ENCODE data around the gene SPRR5. TPM values are rescaled to one million over a fixed set of nuclear protein-coding genes. Genes with fewer than 3 reads are reported as not detected.

The SPRR5 gene
- total RNA-seq, 1 donor from 2014 or later: not detected

- no peak for DNase-seq
Observed at GRCh38 chr1:152946248-152946647, 758 bp upstream of the SPRR5 start.

GRCh38 chr1:152951711-152952110 lies 4.7 kb downstream of the SPRR5 start:
- no peak for DNase-seq

- DNase-seq: no peak
Observed at GRCh38 chr1:152953761-152954160, 6.8 kb downstream of the SPRR5 start.

- DNase-seq: no peak
Observed at GRCh38 chr1:152954436-152954835, 7.4 kb downstream of the SPRR5 start.

GRCh38 chr1:152957561-152957960 lies 10.6 kb downstream of the SPRR5 start:
- DNase-seq: no peak

GRCh38 chr1:152959273-152959672 lies 12.3 kb downstream of the SPRR5 start:
- DNase-seq: no peak

- no peak for DNase-seq
Observed at GRCh38 chr1:152959801-152960451, 12.9 kb downstream of the SPRR5 start.

- no peak for DNase-seq
Observed at GRCh38 chr1:152960452-152961044, 13.5 kb downstream of the SPRR5 start.

- no peak for DNase-seq
Observed at GRCh38 chr1:152961226-152961891, 14.4 kb downstream of the SPRR5 start.

- no peak for DNase-seq
Observed at GRCh38 chr1:152962876-152963415, 15.9 kb downstream of the SPRR5 start.

GRCh38 chr1:152964536-152964935 lies 17.5 kb downstream of the SPRR5 start:
- no peak for DNase-seq

GRCh38 chr1:152965853-152966252 lies 18.8 kb downstream of the SPRR5 start:
- no peak for DNase-seq

- DNase-seq: no peak
Observed at GRCh38 chr1:152967201-152967600, 20.2 kb downstream of the SPRR5 start.

- no peak for DNase-seq
Observed at GRCh38 chr1:152968248-152968647, 21.2 kb downstream of the SPRR5 start.

- DNase-seq: no peak
Observed at GRCh38 chr1:152969036-152969435, 22.0 kb downstream of the SPRR5 start.

- no peak for DNase-seq
Observed at GRCh38 chr1:152970495-152970894, 23.5 kb downstream of the SPRR5 start, which contains the start of gene SPRR4. TSS of gene SPRR4 (plus strand) at chr1:152970648. CDS start at chr1:152971891, 1,243 bp downstream.

GRCh38 chr1:152972196-152972886 lies 25.3 kb downstream of the SPRR5 start:
- DNase-seq: no peak

- no peak for DNase-seq
Observed at GRCh38 chr1:152976688-152977087, 29.7 kb downstream of the SPRR5 start.

- no peak for DNase-seq
Observed at GRCh38 chr1:152977614-152978013, 30.6 kb downstream of the SPRR5 start.

GRCh38 chr1:152980676-152981075 lies 33.7 kb downstream of the SPRR5 start:
- DNase-seq: no peak

GRCh38 chr1:152981146-152981871 lies 34.3 kb downstream of the SPRR5 start:
- DNase-seq: no peak

- DNase-seq: no peak
Observed at GRCh38 chr1:152982076-152982475, 35.1 kb downstream of the SPRR5 start.

All from occipital lobe (tissue), 2 donors.